ENCODE data around the gene MBD6.

Gene MBD6

GRCh38 chr12:57479043-57479375 lies 43.6 kb upstream of the MBD6 start:
- H2AK5ac ChIP-seq (ENCODE audit: low read depth, low read length): no peak overlapping the region
- H3K79me1 ChIP-seq (ENCODE audit: low read depth, low read length): no peaks in the 10 kb centered on the region
- H3K4ac ChIP-seq (ENCODE audit: low read length): no peak overlapping the region
- H3K9ac ChIP-seq (ENCODE audit: low read depth, low read length, poor library complexity): no peak overlapping the region
- no peaks in the 10 kb centered on the region for H3K36me3 ChIP-seq (replicated peaks in 1 of 2; ENCODE audit: control insufficient read depth in 2 of 2, insufficient read depth in 2 of 2, low read length in 2 of 2)
- no peak overlapping the region for H3K23ac ChIP-seq (ENCODE audit: low read depth, low read length, poor library complexity)
- no peak overlapping the region for H3K4me3 ChIP-seq (ENCODE audit: low read length in 2 of 2)
- no peak overlapping the region for H3K14ac ChIP-seq (ENCODE audit: low read length)
- peaks cover 21 to 56% (median 56%) of the 10 kb centered on the region in 3 experiments for H3K27me3 ChIP-seq (ENCODE audit: control insufficient read depth in 3 of 3, insufficient read depth in 3 of 3, low read depth in 1 of 3, low read length in 3 of 3)
- no peak overlapping the region for H4K91ac ChIP-seq (ENCODE audit: low read depth, low read length, poor library complexity)
- H2AFZ ChIP-seq (ENCODE audit: low read length): no peak overlapping the region
- H3K4me2 ChIP-seq (ENCODE audit: insufficient read depth, low read length, poor library complexity, severe bottlenecking): no peak overlapping the region
- DNase-seq (ENCODE audit: low spot score): no peak
- peaks cover 5 to 23% of the 10 kb centered on the region in 2 donors for H3K4me1 ChIP-seq (ENCODE audit: control insufficient read depth in 2 of 2, insufficient read depth in 1 of 2, low read depth in 1 of 2, low read length in 2 of 2)
- no peak overlapping the region for H2BK15ac ChIP-seq (ENCODE audit: low read length)
- H3K9me3 ChIP-seq (replicated peaks in 1 of 2; ENCODE audit: control insufficient read depth in 2 of 2, insufficient read depth in 1 of 2, low read depth in 1 of 2, low read length in 2 of 2): peaks cover 0 to 4% of the 10 kb centered on the region in 2 donors
- no CpG with 5 or more reads among the region's 10 CpGs for WGBS, 2 donors (ENCODE audit: extremely low coverage in 2 of 2, insufficient read length in 2 of 2, insufficient replicate concordance in 1 of 2)
- H3K27ac ChIP-seq (replicated peaks; ENCODE audit: low read length): no peak overlapping the region
- H2BK5ac ChIP-seq (ENCODE audit: low read length): no peak overlapping the region
- H2BK120ac ChIP-seq (ENCODE audit: low read depth, low read length): no peak overlapping the region
- no peak overlapping the region for H4K8ac ChIP-seq (ENCODE audit: low read depth, low read length)
- H3K18ac ChIP-seq (ENCODE audit: low read length): no peak overlapping the region
- no peak overlapping the region for H2BK12ac ChIP-seq (ENCODE audit: low read length)

- peaks cover 21 to 51% (median 50%) of the 10 kb centered on the region in 3 experiments for H3K27me3 ChIP-seq (ENCODE audit: control insufficient read depth in 3 of 3, insufficient read depth in 3 of 3, low read depth in 1 of 3, low read length in 3 of 3)
Measured at GRCh38 chr12:57479376-57480115, 43.1 kb upstream of the MBD6 start, which contains the start of gene ARHGAP9. TSS of gene ARHGAP9 (minus strand) at chr12:57479866. CDS start at chr12:57479406, 460 bp downstream.

GRCh38 chr12:57481671-57482070 lies 41.0 kb upstream of the MBD6 start:
- Histone ChIP-seq H3K9me3 (replicated peaks in 1 of 2; ENCODE audit: control insufficient read depth in 2 of 2, insufficient read depth in 1 of 2, low read depth in 1 of 2, low read length in 2 of 2) (no peaks in the 10 kb centered on the region), H2AK5ac (ENCODE audit: low read depth, low read length) (no peak overlapping the region), H2AFZ (ENCODE audit: low read length) (peak overlapping the region; percentile 54), H4K8ac (ENCODE audit: low read depth, low read length) (no peak overlapping the region), H2BK5ac (ENCODE audit: low read length) (no peak overlapping the region), H3K4me1 (ENCODE audit: control insufficient read depth in 2 of 2, insufficient read depth in 1 of 2, low read depth in 1 of 2, low read length in 2 of 2) (peaks cover 0 to 12% of the 10 kb centered on the region in 2 donors), H3K4me3 (ENCODE audit: low read length in 2 of 2) (no peak overlapping the region), H4K91ac (ENCODE audit: low read depth, low read length, poor library complexity) (no peak overlapping the region), H3K36me3 (replicated peaks in 1 of 2; ENCODE audit: control insufficient read depth in 2 of 2, insufficient read depth in 2 of 2, low read length in 2 of 2) (no peaks in the 10 kb centered on the region), H3K79me1 (ENCODE audit: low read depth, low read length) (no peaks in the 10 kb centered on the region), H3K9ac (ENCODE audit: low read depth, low read length, poor library complexity) (no peak overlapping the region), H3K27ac (replicated peaks; ENCODE audit: low read length) (no peak overlapping the region), H3K4me2 (ENCODE audit: insufficient read depth, low read length, poor library complexity, severe bottlenecking) (no peak overlapping the region), H3K27me3 (ENCODE audit: control insufficient read depth in 3 of 3, insufficient read depth in 3 of 3, low read depth in 1 of 3, low read length in 3 of 3) (peaks cover 3 to 29% (median 29%) of the 10 kb centered on the region in 3 experiments), H3K18ac (ENCODE audit: low read length) (no peak overlapping the region), H2BK15ac (ENCODE audit: low read length) (no peak overlapping the region), H3K23ac (ENCODE audit: low read depth, low read length, poor library complexity) (no peak overlapping the region), H3K4ac (ENCODE audit: low read length) (no peak overlapping the region), H3K14ac (ENCODE audit: low read length) (no peak overlapping the region), H2BK120ac (ENCODE audit: low read depth, low read length) (no peak overlapping the region), H2BK12ac (ENCODE audit: low read length) (no peak overlapping the region)
- no peak for DNase-seq (ENCODE audit: low spot score)
- no CpG with 5 or more reads among the region's 1 CpG for WGBS, 2 donors (ENCODE audit: extremely low coverage in 2 of 2, insufficient read length in 2 of 2, insufficient replicate concordance in 1 of 2)

More at GRCh38 chr12:57479376-57480115, 43.1 kb upstream of the MBD6 start, which contains the start of gene ARHGAP9:
- Histone ChIP-seq H3K9ac (ENCODE audit: low read depth, low read length, poor library complexity) (no peak within 1 kb of the TSS), H3K4ac (ENCODE audit: low read length) (no peak within 1 kb of the TSS), H3K14ac (ENCODE audit: low read length) (no peak within 1 kb of the TSS), H4K91ac (ENCODE audit: low read depth, low read length, poor library complexity) (no peak within 1 kb of the TSS), H3K36me3 (replicated peaks in 1 of 2; ENCODE audit: control insufficient read depth in 2 of 2, insufficient read depth in 2 of 2, low read length in 2 of 2) (no peaks in the 10 kb centered on the region), H2BK12ac (ENCODE audit: low read length) (no peak within 1 kb of the TSS), H3K79me1 (ENCODE audit: low read depth, low read length) (no peaks in the 10 kb centered on the region), H2BK15ac (ENCODE audit: low read length) (no peak within 1 kb of the TSS), H3K4me3 (ENCODE audit: low read length in 2 of 2) (no peak within 1 kb of the TSS), H3K23ac (ENCODE audit: low read depth, low read length, poor library complexity) (no peak within 1 kb of the TSS), H3K27ac (replicated peaks; ENCODE audit: low read length) (no peak within 1 kb of the TSS), H3K4me1 (ENCODE audit: control insufficient read depth in 2 of 2, insufficient read depth in 1 of 2, low read depth in 1 of 2, low read length in 2 of 2) (peaks cover 5 to 23% of the 10 kb centered on the region in 2 donors), H3K18ac (ENCODE audit: low read length) (no peak within 1 kb of the TSS), H2BK5ac (ENCODE audit: low read length) (no peak within 1 kb of the TSS), H3K4me2 (ENCODE audit: insufficient read depth, low read length, poor library complexity, severe bottlenecking) (no peak within 1 kb of the TSS), H4K8ac (ENCODE audit: low read depth, low read length) (no peak within 1 kb of the TSS), H3K9me3 (replicated peaks in 1 of 2; ENCODE audit: control insufficient read depth in 2 of 2, insufficient read depth in 1 of 2, low read depth in 1 of 2, low read length in 2 of 2) (peaks cover 0 to 2% of the 10 kb centered on the region in 2 donors), H2BK120ac (ENCODE audit: low read depth, low read length) (no peak within 1 kb of the TSS), H2AFZ (ENCODE audit: low read length) (no peak within 1 kb of the TSS), H2AK5ac (ENCODE audit: low read depth, low read length) (no peak within 1 kb of the TSS)
- DNase-seq (ENCODE audit: low spot score): no peak
- WGBS, 2 donors (ENCODE audit: extremely low coverage in 2 of 2, insufficient read length in 2 of 2, insufficient replicate concordance in 1 of 2): no CpG with 5 or more reads among the region's 6 CpGs

GRCh38 chr12:57483466-57483865 lies 39.2 kb upstream of the MBD6 start:
- no peak overlapping the region for H3K4me2 ChIP-seq (ENCODE audit: insufficient read depth, low read length, poor library complexity, severe bottlenecking)
- no peak overlapping the region for H3K18ac ChIP-seq (ENCODE audit: low read length)
- H3K4me3 ChIP-seq (ENCODE audit: low read length in 2 of 2): no peak overlapping the region
- peaks cover 5% of the 10 kb centered on the region for H3K79me1 ChIP-seq (ENCODE audit: low read depth, low read length)
- no peak overlapping the region for H3K9ac ChIP-seq (ENCODE audit: low read depth, low read length, poor library complexity)
- H2AK5ac ChIP-seq (ENCODE audit: low read depth, low read length): no peak overlapping the region
- DNase-seq (ENCODE audit: low spot score): no peak
- peaks cover 0 to 2% of the 10 kb centered on the region in 2 donors for H3K4me1 ChIP-seq (ENCODE audit: control insufficient read depth in 2 of 2, insufficient read depth in 1 of 2, low read depth in 1 of 2, low read length in 2 of 2)
- H4K91ac ChIP-seq (ENCODE audit: low read depth, low read length, poor library complexity): no peak overlapping the region
- H3K27me3 ChIP-seq (ENCODE audit: control insufficient read depth in 3 of 3, insufficient read depth in 3 of 3, low read depth in 1 of 3, low read length in 3 of 3): peaks cover 0 to 15% (median 13%) of the 10 kb centered on the region in 3 experiments
- no peak overlapping the region for H2BK5ac ChIP-seq (ENCODE audit: low read length)
- H3K14ac ChIP-seq (ENCODE audit: low read length): no peak overlapping the region
- H3K9me3 ChIP-seq (replicated peaks in 1 of 2; ENCODE audit: control insufficient read depth in 2 of 2, insufficient read depth in 1 of 2, low read depth in 1 of 2, low read length in 2 of 2): no peaks in the 10 kb centered on the region
- H4K8ac ChIP-seq (ENCODE audit: low read depth, low read length): no peak overlapping the region
- H2BK120ac ChIP-seq (ENCODE audit: low read depth, low read length): no peak overlapping the region
- WGBS, 2 donors (ENCODE audit: extremely low coverage in 2 of 2, insufficient read length in 2 of 2, insufficient replicate concordance in 1 of 2): no CpG with 5 or more reads among the region's 5 CpGs
- no peak overlapping the region for H2BK12ac ChIP-seq (ENCODE audit: low read length)
- H3K27ac ChIP-seq (replicated peaks; ENCODE audit: low read length): no peak overlapping the region
- H2BK15ac ChIP-seq (ENCODE audit: low read length): no peak overlapping the region
- H3K23ac ChIP-seq (ENCODE audit: low read depth, low read length, poor library complexity): no peak overlapping the region
- H3K36me3 ChIP-seq (replicated peaks in 1 of 2; ENCODE audit: control insufficient read depth in 2 of 2, insufficient read depth in 2 of 2, low read length in 2 of 2): no peaks in the 10 kb centered on the region
- H2AFZ ChIP-seq (ENCODE audit: low read length): peak overlapping the region; percentile 25
- no peak overlapping the region for H3K4ac ChIP-seq (ENCODE audit: low read length)

Measured in neuronal stem cell (in vitro differentiated cells).